Mucosa of descending colon (tissue), 3 donors: ENCODE data around the gene KLHL24. TPM values are rescaled to one million over a fixed set of nuclear protein-coding genes. Genes with fewer than 3 reads are reported as not detected.
"Not testable (repeated sequence)": the region's sequence is repeated elsewhere in the genome, so short reads cannot be mapped to it uniquely, and the experiment has no call there.

Experiments
- ATAC-seq: fragments of 200-7000 bp; cut with Tn5 transposase; one replicate; pipeline ENCODE4 v1.9.1; 2020; ENCODE audit warnings: mild to moderate bottlenecking, moderate library complexity
- DNase-seq, 3 donors: peaks; one replicate each; pipeline ENCODE4 v3.0.0-alpha.2; 2020
- H3K36me3 ChIP-seq: fragments of 200-600 bp; one replicate; pipeline ENCODE4 v1.8.0; 2021; ENCODE audit warnings: low read depth, mild to moderate bottlenecking
- H3K4me1 ChIP-seq: fragments of 200-600 bp; one replicate; pipeline ENCODE4 v1.8.0; 2021; ENCODE audit warnings: low read depth, mild to moderate bottlenecking
- H3K4me3 ChIP-seq: fragments of 200-600 bp; one replicate; pipeline ENCODE4 v1.8.0; 2021; ENCODE audit warnings: mild to moderate bottlenecking
- H3K9me3 ChIP-seq: fragments of 200-600 bp; one replicate; pipeline ENCODE4 v1.8.0; 2021; ENCODE audit warnings: mild to moderate bottlenecking
- intact Hi-C, 2 donors: fragments of 100-400 bp; cut with DNase I in 1 of 2; cut with micrococcal nuclease in 1 of 2; formaldehyde crosslinking; loops; one replicate each; pipeline versions ENCODE4 v1.11.0 to v1.11.1; 2022; cut with DNase I, micrococcal nuclease
- total RNA-seq, 3 donors: library from RNA; stranded (reverse); fragmentation: NEBNext Ultra II Directional in 2 of 3; extraction: Animal tissue kit (Norgen Biotek cat#: 25700) in 2 of 3; gene quantifications; one replicate each; pipeline versions ENCODE4 v1.2.1 to v1.2.4, GENCODE V29; 2021 to 2023
- TF ChIP-seq, protein P1 (sequence below): fragments of 200-600 bp; IDR thresholded peaks from one replicate; pipeline ENCODE4 v1.8.0; 2022; ENCODE audit warnings: antibody characterized with exemption, mild to moderate bottlenecking
- donor health status: DM: no; HTN: no; CAD: no; lungs with moderate emphysema.
- donor health status: DM: no; HTN: no; CAD: no.
- donor health status: DM: no; HTN: yes; CAD: no.

Gene KLHL24
- total RNA-seq, 3 donors from 2014 or later: 45.3 to 99.2 (median 69.9) TPM

DNA sequence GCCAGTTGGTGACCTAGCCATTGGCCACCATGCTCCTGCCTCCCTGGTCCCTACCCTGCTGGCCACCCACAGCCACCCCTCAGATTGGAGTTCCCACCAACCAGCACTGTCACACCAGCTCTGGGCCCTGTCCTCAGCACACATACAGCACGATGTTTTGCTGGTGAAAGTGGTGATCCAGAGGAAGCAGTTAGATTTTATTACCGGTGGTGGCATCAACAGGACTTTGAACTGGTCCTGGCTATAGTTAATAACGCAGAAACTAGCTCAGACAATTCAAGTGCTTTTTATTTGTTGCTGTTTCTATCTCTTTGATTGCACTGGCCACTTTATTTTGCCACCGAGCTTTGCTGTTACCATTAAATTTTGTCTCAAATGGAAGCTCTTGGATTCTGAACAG lies 16.4 kb upstream of the KLHL24 start:
- Histone ChIP-seq H3K4me3 (no peak overlapping the region), H3K36me3 (no peaks in the 10 kb centered on the region), H3K4me1 (no peaks in the 10 kb centered on the region), H3K9me3 (no peaks in the 10 kb centered on the region)
- TF ChIP-seq, protein P1, sequence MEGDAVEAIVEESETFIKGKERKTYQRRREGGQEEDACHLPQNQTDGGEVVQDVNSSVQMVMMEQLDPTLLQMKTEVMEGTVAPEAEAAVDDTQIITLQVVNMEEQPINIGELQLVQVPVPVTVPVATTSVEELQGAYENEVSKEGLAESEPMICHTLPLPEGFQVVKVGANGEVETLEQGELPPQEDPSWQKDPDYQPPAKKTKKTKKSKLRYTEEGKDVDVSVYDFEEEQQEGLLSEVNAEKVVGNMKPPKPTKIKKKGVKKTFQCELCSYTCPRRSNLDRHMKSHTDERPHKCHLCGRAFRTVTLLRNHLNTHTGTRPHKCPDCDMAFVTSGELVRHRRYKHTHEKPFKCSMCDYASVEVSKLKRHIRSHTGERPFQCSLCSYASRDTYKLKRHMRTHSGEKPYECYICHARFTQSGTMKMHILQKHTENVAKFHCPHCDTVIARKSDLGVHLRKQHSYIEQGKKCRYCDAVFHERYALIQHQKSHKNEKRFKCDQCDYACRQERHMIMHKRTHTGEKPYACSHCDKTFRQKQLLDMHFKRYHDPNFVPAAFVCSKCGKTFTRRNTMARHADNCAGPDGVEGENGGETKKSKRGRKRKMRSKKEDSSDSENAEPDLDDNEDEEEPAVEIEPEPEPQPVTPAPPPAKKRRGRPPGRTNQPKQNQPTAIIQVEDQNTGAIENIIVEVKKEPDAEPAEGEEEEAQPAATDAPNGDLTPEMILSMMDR: no peak
- DNase-seq (no peak), ATAC-seq (no peak)
- intact Hi-C loops: no loop called here

DNA sequence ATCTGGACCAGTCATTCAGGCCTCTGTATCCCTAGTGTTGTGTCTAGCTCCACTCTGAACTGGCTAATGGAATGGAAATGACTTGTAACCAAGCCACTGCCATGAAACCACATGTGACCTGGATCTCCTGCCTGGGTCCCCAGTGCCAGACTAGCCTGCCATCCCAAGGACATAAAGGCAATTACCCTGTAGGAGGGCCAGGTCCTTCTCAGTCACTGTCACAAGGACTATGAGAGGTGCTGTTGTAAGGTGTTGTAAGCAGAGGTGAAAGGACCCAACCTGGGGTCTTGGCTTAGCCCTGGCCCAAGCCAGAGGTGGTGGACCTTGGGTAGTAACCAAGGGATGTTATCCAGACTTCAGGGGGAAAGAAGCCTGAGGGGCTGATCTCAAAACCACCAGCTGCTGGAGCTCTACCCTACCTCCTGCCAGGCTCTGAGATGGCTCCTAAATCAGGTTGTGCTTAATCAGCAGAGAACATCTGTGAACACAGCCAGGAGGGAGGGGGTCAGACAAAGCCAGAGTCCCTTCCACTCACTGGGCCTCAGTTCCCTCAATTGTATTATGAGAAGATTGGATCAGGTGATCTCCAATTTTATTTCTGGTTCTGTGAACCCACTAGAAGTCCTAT lies 15.7 kb upstream of the KLHL24 start:
- Histone ChIP-seq H3K36me3 (no peaks in the 10 kb centered on the region), H3K9me3 (no peaks in the 10 kb centered on the region), H3K4me1 (no peaks in the 10 kb centered on the region), H3K4me3 (no peak overlapping the region)
- DNase-seq (no peak), ATAC-seq (no peak)
- TF ChIP-seq, protein P1: no peak
- intact Hi-C loops: no loop called here

DNA sequence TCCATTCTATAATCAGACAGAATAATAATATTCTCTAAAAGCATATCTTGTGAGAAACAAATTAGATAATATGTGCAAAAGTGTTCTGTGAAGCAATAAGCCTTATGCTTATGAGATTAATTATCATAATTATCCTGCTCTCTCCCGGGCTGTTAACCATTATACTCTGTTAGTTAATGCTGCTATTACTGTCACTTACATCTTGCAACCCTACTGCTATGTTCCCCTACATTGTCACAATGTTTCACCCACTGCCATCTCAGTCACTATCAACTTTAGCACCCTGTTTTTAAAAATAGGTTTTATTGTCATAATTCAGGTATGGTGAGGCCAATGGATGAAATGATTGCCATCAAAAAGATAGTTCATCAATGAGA lies 15.2 kb upstream of the KLHL24 start:
- TF ChIP-seq, protein P1: no peak
- Histone ChIP-seq H3K9me3 (no peaks in the 10 kb centered on the region), H3K4me1 (no peaks in the 10 kb centered on the region), H3K4me3 (no peak overlapping the region), H3K36me3 (no peaks in the 10 kb centered on the region)
- DNase-seq (no peak), ATAC-seq (no peak)
- intact Hi-C loops: no loop called here

DNA sequence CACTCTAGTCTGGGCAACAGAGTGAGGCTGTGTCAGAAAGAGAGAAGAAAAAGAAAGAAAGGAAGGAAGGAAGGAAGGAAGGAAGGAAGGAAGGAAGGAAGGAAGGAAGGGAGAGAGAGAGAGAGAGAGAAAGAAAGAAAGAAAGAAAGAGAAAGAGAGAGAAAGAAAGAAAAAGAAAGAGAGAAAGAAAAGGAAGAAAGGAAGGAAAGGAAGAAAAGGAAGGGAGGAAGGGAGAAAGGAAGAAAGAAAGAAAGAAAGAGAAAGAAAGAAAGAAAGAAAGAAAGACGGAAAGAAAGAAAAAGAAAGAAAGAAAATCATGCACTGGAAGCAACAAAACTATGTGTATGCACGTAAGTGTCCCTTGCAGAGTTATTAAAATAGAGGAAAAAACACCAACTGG lies 12.9 kb upstream of the KLHL24 start:
- DNase-seq, H3K4me1 ChIP-seq, H3K4me3 ChIP-seq, intact Hi-C loops, H3K9me3 ChIP-seq, H3K36me3 ChIP-seq, ATAC-seq: not testable (repeated sequence)

DNA sequence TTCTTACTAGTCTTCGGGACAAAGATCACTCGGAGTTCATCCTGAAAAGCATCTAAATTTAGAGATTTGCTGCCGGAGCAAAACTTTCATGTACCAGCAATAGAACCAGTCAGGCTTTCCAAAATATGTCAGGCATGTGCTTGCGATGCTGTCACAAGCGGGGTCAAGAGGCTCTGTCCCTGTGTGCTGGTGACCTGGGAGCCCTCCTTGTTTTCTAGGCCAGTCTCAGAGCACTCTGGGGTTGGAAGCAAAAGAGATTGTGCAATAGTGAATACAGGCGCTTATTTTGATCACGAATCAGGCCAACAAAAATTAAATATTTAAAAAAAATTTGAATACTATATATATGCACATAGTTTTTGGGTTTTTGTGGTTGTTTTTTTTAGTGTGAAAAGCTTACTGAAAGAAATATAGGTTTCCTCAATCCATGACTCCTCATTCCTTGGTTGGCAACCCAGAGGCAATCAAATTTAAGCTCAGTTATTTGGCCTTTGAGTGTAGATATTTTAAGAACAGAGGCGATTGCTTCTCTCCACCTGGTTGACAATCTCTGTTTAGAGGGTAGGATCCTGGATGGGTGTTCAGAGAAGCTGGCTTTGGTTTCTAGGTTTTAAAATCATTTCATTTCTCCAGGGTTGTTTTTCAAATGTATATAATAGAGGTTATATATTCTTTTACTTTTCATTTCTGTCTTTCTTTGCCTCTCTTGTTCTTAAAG lies 8.4 kb upstream of the KLHL24 start:
- Histone ChIP-seq H3K9me3 (no peaks in the 10 kb centered on the region), H3K4me3 (no peak overlapping the region), H3K4me1 (no peaks in the 10 kb centered on the region), H3K36me3 (no peaks in the 10 kb centered on the region)
- TF ChIP-seq, protein P1: no peak
- intact Hi-C loops: no loop called here
- ATAC-seq (no peak), DNase-seq (no peak)

DNA sequence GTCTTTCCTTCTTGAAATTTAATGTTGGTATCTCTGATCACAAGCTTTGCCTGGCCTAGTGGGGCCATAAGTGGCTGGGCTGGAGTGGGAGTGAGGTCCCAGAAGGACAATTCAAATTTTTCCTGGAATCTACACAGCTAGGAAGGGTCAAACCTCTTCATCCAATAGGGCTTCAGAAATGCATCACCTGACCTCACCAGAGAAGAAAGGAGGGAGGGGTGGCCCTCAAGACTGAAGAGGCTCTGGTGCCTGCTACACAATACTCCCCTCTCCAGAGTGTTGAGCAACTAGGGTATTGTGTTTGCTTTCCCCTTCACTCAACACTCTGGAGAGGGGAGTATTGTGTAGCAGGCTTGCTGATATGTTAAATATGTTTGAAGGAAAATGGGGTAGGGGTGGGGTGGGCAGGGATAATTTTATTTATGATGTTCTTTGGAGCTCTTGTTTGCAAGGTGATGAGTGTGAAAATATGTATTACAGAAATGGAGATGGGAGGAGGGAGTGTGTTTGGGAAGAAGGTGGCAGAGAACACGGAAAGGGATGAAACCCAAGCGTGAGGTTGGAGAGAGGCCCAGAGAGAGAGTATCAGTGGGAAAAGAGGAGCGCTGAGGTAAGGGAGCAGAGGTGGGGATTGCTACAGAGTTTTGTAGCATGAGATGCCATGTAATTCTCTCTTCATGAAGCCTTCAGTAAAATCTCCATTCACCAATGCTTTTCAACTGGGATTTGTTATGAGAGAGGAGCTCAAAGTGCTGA lies 5.7 kb upstream of the KLHL24 start:
- Histone ChIP-seq H3K4me3 (no peak overlapping the region), H3K9me3 (no peaks in the 10 kb centered on the region), H3K4me1 (peaks cover 1% of the 10 kb centered on the region), H3K36me3 (no peaks in the 10 kb centered on the region)
- no peak for DNase-seq
- ATAC-seq: no peak
- TF ChIP-seq, protein P1: no peak
- intact Hi-C loops: no loop called here
